ENCODE measurements around the gene TLX3. TPM values are rescaled to one million over a fixed set of nuclear protein-coding genes. Genes with fewer than 3 reads are reported as not detected.
A peak's percentile ranks its signal among the peaks of the same experiment; 100 is the strongest.
"Not testable (repeated sequence)": the region's sequence is repeated elsewhere in the genome, so short reads cannot be mapped to it uniquely, and the experiment has no call there.

Gene TLX3
- total RNA-seq, 1 donor from 2014 or later, result 2.1 TPM

- Mint-ChIP-seq H3K4me1 (ENCODE audit: unreplicated experiment) (peaks cover 9% of the 10 kb centered on the region), H3K27me3 (peaks cover 5% of the 10 kb centered on the region), H3K9me3 (peaks cover 3% of the 10 kb centered on the region), H3K36me3 (peaks cover 7% of the 10 kb centered on the region), H3K4me3 (no peak overlapping the region), H3K27ac (peak overlapping the region; percentile 6)
- DNase-seq (ENCODE audit: extremely low spot score, unreplicated experiment), result no peak
- no peak for TF ChIP-seq CTCF (conservative IDR thresholded peaks at IDR 0.05)
These were observed 13.7 kb upstream of the TLX3 start for GRCh38 chr5:171295299-171295698.

DNA sequence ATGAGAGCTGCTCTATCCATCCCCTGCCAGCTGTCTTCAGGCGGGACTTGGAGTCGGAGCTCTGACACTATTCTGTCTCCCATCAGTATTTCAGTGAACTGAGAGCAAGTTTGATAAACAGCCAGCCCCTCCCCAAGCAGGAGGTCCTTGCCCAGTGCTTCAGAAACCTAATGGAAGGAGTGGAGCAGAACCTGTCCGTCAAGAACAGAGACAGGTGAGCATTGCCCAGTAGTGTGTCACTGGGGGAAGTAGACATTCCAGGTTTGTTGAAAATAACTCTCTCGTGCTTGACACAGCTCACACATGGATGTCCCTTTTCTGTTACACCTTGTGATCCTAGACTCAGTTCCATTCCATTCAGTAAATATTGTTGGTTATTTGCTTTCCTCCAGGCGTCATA is 13.2 kb upstream of the TLX3 start:
- Mint-ChIP-seq H3K4me3 (no peak overlapping the region), H3K9me3 (peaks cover 3% of the 10 kb centered on the region), H3K36me3 (peaks cover 7% of the 10 kb centered on the region), H3K4me1 (ENCODE audit: unreplicated experiment) (peaks cover 9% of the 10 kb centered on the region), H3K27ac (peak overlapping the region; percentile 6), H3K27me3 (peaks cover 10% of the 10 kb centered on the region)
- TF ChIP-seq CTCF (conservative IDR thresholded peaks at IDR 0.05), result no peak
- no peak for DNase-seq (ENCODE audit: extremely low spot score, unreplicated experiment)

DNA sequence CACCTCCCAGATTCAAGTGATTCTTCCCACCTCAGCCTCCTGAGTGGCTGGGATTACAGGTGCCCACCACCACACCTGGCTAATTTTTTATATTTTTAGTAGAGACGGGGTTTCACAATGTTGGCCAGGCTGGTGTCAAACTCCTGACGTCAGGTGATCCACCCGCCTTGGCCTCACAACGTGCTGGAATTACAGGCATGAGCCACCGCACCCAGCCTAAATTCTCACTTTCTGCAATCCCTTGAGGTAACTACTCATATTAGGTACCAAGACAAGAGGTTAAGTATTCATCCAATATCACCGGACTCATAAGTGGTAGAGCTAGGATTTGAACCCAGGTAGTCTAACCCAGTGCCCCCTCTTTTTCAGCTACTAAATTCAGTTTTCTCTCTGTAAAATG is 11.1 kb upstream of the TLX3 start:
- not testable (repeated sequence) for H3K4me1 Mint-ChIP-seq (ENCODE audit: unreplicated experiment); H3K4me3 Mint-ChIP-seq; H3K27ac Mint-ChIP-seq; DNase-seq (ENCODE audit: extremely low spot score, unreplicated experiment); H3K9me3 Mint-ChIP-seq; H3K36me3 Mint-ChIP-seq
- peaks cover 23% of the 10 kb centered on the region for H3K27me3 Mint-ChIP-seq

- Mint-ChIP-seq H3K4me1 (ENCODE audit: unreplicated experiment) (peaks cover 4% of the 10 kb centered on the region), H3K9me3 (peaks cover 3% of the 10 kb centered on the region), H3K4me3 (no peak overlapping the region), H3K36me3 (peaks cover 4% of the 10 kb centered on the region), H3K27me3 (peaks cover 32% of the 10 kb centered on the region), H3K27ac (no peak overlapping the region)
- DNase-seq (ENCODE audit: extremely low spot score, unreplicated experiment), result no peak
- TF ChIP-seq CTCF (conservative IDR thresholded peaks at IDR 0.05), result no peak
These were observed 9.8 kb upstream of the TLX3 start for GRCh38 chr5:171299228-171299627.

DNA sequence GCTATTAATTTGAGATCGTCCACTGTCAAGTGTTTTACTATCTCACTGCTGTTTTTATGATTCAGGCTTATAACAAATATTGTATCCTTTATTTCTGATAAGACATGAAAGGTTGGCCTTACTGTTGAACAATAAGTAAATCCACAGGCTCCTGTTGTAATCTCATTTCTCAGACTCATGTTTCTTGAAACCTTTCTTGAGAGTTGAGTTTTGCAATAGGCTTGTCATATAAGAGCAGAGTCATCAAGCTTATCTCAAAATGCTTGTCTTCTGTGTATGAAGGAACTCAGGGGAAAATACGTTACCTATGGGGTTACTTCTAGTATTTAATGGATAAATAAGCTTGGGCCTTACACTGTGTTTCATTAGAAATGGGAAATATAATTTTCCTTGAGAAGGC is 9.2 kb upstream of the TLX3 start:
- H3K36me3 Mint-ChIP-seq, result peaks cover 4% of the 10 kb centered on the region
- TF ChIP-seq CTCF (conservative IDR thresholded peaks at IDR 0.05), result no peak
- H3K4me1 Mint-ChIP-seq (ENCODE audit: unreplicated experiment), result peaks cover 4% of the 10 kb centered on the region

GRCh38 chr5:171300358-171300757 is 8.7 kb upstream of the TLX3 start:
- H3K36me3 Mint-ChIP-seq, result peaks cover 4% of the 10 kb centered on the region
- peaks cover 43% of the 10 kb centered on the region for H3K27me3 Mint-ChIP-seq
- H3K4me3 Mint-ChIP-seq, result no peak overlapping the region
- no peak overlapping the region for H3K27ac Mint-ChIP-seq
- peaks cover 4% of the 10 kb centered on the region for H3K4me1 Mint-ChIP-seq (ENCODE audit: unreplicated experiment)
- peaks cover 3% of the 10 kb centered on the region for H3K9me3 Mint-ChIP-seq
- no peak for DNase-seq (ENCODE audit: extremely low spot score, unreplicated experiment)
- TF ChIP-seq CTCF (conservative IDR thresholded peaks at IDR 0.05), result no peak

More for the DNA sequence above, 9.2 kb upstream of the TLX3 start:
- H3K4me3 Mint-ChIP-seq, result no peak overlapping the region
- peaks cover 38% of the 10 kb centered on the region for H3K27me3 Mint-ChIP-seq
- H3K9me3 Mint-ChIP-seq, result peaks cover 3% of the 10 kb centered on the region
- H3K27ac Mint-ChIP-seq, result no peak overlapping the region
- no peak for DNase-seq (ENCODE audit: extremely low spot score, unreplicated experiment)
